ENCODE measurements around the gene TUBGCP3.

The TUBGCP3 gene

GRCh38 chr13:112444416-112445399 lies 143.2 kb downstream of the TUBGCP3 start:
- in situ Hi-C loops (cut with MboI; ENCODE audit: low sequenced_read_pairs) = no loop called here

GRCh38 chr13:112443995-112444311 lies 144.0 kb downstream of the TUBGCP3 start:
- in situ Hi-C loops (cut with MboI; ENCODE audit: low sequenced_read_pairs) = no loop called here

GRCh38 chr13:112443191-112443994 lies 144.6 kb downstream of the TUBGCP3 start:
- in situ Hi-C loops (cut with MboI; ENCODE audit: low sequenced_read_pairs) = no loop called here

GRCh38 chr13:112442483-112443090 lies 145.4 kb downstream of the TUBGCP3 start:
- in situ Hi-C loops (cut with MboI; ENCODE audit: low sequenced_read_pairs) = no loop called here

- in situ Hi-C loops (cut with MboI; ENCODE audit: low sequenced_read_pairs) = no loop called here
Observed at GRCh38 chr13:112441779-112442310, 146.1 kb downstream of the TUBGCP3 start.

- in situ Hi-C loops (cut with MboI; ENCODE audit: low sequenced_read_pairs) = no loop called here
Observed at GRCh38 chr13:112441226-112441625, 146.7 kb downstream of the TUBGCP3 start.

- in situ Hi-C loops (cut with MboI; ENCODE audit: low sequenced_read_pairs) = no loop called here
Observed at GRCh38 chr13:112438515-112438914, 149.4 kb downstream of the TUBGCP3 start.

- in situ Hi-C loops (cut with MboI; ENCODE audit: low sequenced_read_pairs) = no loop called here
Observed at GRCh38 chr13:112438094-112438493, 149.9 kb downstream of the TUBGCP3 start.

GRCh38 chr13:112435973-112436372 lies 152.0 kb downstream of the TUBGCP3 start:
- in situ Hi-C loops (cut with MboI; ENCODE audit: low sequenced_read_pairs) = no loop called here
